ENCODE data around the gene PIGS. TPM values are rescaled to one million over a fixed set of nuclear protein-coding genes. Genes with fewer than 3 reads are reported as not detected.

The PIGS gene
- total RNA-seq, 1 donor from 2014 or later: 43.0 TPM

- TF ChIP-seq CTCF (IDR thresholded peaks at IDR 0.05): no peak
- H3K4me1 ChIP-seq: peaks cover 24% of the 10 kb centered on the region
- H3K36me3 ChIP-seq: peaks cover 44% of the 10 kb centered on the region
- H3K27me3 ChIP-seq: no peaks in the 10 kb centered on the region
- ATAC-seq (no peak), DNase-seq (no peak)
- H3K27ac ChIP-seq: no peak overlapping the region
- H3K9me3 ChIP-seq: no peaks in the 10 kb centered on the region
- intact Hi-C loops (cut with DNase I): no loop called here
- H3K4me3 ChIP-seq: peak overlapping the region; percentile 86
Measured at GRCh38 chr17:28553000-28553505, 18.3 kb downstream of the PIGS start.

- H3K27me3 ChIP-seq: no peaks in the 10 kb centered on the region
- H3K4me3 ChIP-seq: peak within 1 kb of the TSS; percentile 86
- peak; percentile 92 for ATAC-seq
- H3K4me1 ChIP-seq: peaks cover 26% of the 10 kb centered on the region
- peak; percentile 92 for DNase-seq
- no peak for TF ChIP-seq CTCF (IDR thresholded peaks at IDR 0.05)
- peak within 1 kb of the TSS; percentile 74 for H3K27ac ChIP-seq
- no peaks in the 10 kb centered on the region for H3K9me3 ChIP-seq
- peaks cover 40% of the 10 kb centered on the region for H3K36me3 ChIP-seq
- intact Hi-C loops (cut with DNase I): no loop called here
Measured at GRCh38 chr17:28552176-28552999, 18.9 kb downstream of the PIGS start, which contains the start of gene UNC119. Gene UNC119, minus strand, starts transcription at chr17:28552624. Its CDS starts 67 bp downstream, at chr17:28552557.

GRCh38 chr17:28551421-28552175 is 19.7 kb downstream of the PIGS start:
- no peaks in the 10 kb centered on the region for H3K27me3 ChIP-seq
- H3K4me1 ChIP-seq: peaks cover 26% of the 10 kb centered on the region
- peak overlapping the region; percentile 86 for H3K4me3 ChIP-seq
- H3K27ac ChIP-seq: peak overlapping the region; percentile 74
- H3K36me3 ChIP-seq: peaks cover 40% of the 10 kb centered on the region
- ATAC-seq: peak; percentile 1
- DNase-seq: no peak
- TF ChIP-seq CTCF (IDR thresholded peaks at IDR 0.05): no peak
- H3K9me3 ChIP-seq: no peaks in the 10 kb centered on the region
- intact Hi-C loops (cut with DNase I): no loop called here

- Histone ChIP-seq H3K27me3 (no peaks in the 10 kb centered on the region), H3K36me3 (peaks cover 33% of the 10 kb centered on the region), H3K4me1 (peaks cover 26% of the 10 kb centered on the region), H3K4me3 (no peak overlapping the region), H3K9me3 (no peaks in the 10 kb centered on the region), H3K27ac (no peak overlapping the region)
- intact Hi-C loops (cut with DNase I): no loop called here
- DNase-seq: no peak
- TF ChIP-seq CTCF (IDR thresholded peaks at IDR 0.05): no peak
- no peak for ATAC-seq
Measured at GRCh38 chr17:28550858-28551257, 20.5 kb downstream of the PIGS start.

GRCh38 chr17:28549236-28550132 is 21.8 kb downstream of the PIGS start:
- DNase-seq (no peak), ATAC-seq (no peak)
- TF ChIP-seq CTCF (IDR thresholded peaks at IDR 0.05): no peak
- Histone ChIP-seq H3K9me3 (no peaks in the 10 kb centered on the region), H3K4me3 (no peak overlapping the region), H3K36me3 (peaks cover 19% of the 10 kb centered on the region), H3K27ac (no peak overlapping the region), H3K4me1 (peaks cover 26% of the 10 kb centered on the region), H3K27me3 (no peaks in the 10 kb centered on the region)
- intact Hi-C loops (cut with DNase I): no loop called here

Data from upper lobe of right lung (tissue), 1 donor.